Astrocyte (in vitro differentiated cells and primary cell): ENCODE results near the gene SLC35A3.

ENCODE experiments used
- EZH2 ChIP-seq: IDR thresholded peaks from 2 replicates; pipeline ENCODE4 v1.6.1; 2012; ENCODE audit warnings: mild to moderate bottlenecking, low read length, inconsistent platforms; ENCODE audit not compliant: insufficient read depth
- TF ChIP-seq, protein P1 (sequence below): IDR thresholded peaks from 2 replicates; pipeline ENCODE4 v1.5.1; 2011; ENCODE audit warnings: low read depth, mild to moderate bottlenecking, inconsistent platforms, low read length, moderate library complexity; ENCODE audit not compliant: insufficient read depth

DNA sequence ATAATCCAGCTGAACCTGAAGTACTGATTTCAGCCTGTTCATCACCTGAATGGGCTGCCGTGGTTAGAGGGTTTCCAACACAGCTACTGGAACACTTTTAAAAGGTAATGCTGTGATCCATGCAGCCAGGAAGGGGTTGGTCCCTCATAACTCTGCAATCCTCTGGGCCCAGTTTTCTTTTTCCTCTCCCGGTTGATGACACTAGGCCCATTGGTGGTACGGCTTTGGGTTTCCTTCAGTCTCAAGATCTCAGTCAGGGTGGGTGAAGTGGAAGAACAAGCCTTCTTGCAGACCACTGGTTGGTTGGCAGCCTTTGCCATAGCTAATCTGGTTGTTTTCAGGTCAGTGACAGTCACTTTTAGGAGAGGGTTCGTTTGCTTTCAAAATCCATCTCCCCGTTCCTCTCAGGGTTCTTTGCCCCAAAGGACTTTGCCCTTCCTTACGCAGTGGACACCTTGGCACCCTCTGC, 502 bp upstream of the SLC35A3 start:
- no peak for TF ChIP-seq EZH2
- TF ChIP-seq, protein P1, sequence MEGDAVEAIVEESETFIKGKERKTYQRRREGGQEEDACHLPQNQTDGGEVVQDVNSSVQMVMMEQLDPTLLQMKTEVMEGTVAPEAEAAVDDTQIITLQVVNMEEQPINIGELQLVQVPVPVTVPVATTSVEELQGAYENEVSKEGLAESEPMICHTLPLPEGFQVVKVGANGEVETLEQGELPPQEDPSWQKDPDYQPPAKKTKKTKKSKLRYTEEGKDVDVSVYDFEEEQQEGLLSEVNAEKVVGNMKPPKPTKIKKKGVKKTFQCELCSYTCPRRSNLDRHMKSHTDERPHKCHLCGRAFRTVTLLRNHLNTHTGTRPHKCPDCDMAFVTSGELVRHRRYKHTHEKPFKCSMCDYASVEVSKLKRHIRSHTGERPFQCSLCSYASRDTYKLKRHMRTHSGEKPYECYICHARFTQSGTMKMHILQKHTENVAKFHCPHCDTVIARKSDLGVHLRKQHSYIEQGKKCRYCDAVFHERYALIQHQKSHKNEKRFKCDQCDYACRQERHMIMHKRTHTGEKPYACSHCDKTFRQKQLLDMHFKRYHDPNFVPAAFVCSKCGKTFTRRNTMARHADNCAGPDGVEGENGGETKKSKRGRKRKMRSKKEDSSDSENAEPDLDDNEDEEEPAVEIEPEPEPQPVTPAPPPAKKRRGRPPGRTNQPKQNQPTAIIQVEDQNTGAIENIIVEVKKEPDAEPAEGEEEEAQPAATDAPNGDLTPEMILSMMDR: no peak
